DMS114 treated with DMSO at 0.1 percent for 48 hours (cell line): ENCODE results near the gene TSR2.
"Not testable (repeated sequence)": the region's sequence is repeated elsewhere in the genome, so short reads cannot be mapped to it uniquely, and the experiment has no call there.

Experiments
- DNase-seq: peaks from one replicate; lab custom pipeline; 2025; ENCODE audit not compliant: unreplicated experiment; lab: John Stamatoyannopoulos, UW

The TSR2 gene

DNA sequence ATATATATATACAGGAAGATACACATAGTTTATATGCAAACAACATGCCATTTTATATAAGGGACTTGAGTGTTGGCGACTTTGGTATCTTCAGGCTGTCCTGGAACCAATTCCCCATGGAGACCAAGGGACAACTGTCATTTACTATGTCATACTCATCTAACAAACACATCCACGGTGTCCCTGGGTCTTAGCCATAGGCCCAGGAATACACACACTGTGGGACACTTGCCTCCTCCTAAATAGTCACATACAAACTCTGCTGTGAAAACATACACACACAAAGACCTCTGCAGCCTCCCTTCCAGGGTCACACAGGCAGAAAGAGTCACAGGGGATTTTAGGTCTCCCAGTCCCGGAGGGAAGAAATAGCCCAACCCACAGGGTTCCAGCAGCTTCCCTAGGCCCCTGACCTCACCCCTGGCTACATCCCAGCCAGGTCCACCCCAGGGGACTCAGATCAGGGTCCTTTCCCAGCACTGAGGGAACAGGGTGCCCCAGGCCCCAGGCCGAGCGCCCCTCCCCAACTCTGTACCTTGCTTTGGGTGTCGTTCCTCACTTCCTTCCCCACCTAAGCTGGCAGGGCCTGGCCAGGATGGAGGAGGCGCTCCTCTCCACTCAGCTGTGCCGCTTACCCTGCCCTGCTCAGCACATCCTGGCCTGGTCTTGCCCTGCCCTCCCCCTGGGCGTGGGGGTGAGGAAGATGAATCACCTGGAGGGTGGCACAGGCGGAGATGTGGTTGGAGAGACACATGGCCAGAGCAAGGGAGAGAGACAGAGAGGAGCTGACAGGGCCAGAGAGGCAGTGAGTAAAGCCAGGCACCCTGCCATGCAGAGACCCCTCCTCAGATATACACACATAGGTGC is 34.0 kb downstream of the TSR2 start:
- DNase-seq: no peak

- DNase-seq: no peak
These were observed 39.2 kb downstream of the TSR2 start for GRCh38 chrX:54479136-54480111.

DNA sequence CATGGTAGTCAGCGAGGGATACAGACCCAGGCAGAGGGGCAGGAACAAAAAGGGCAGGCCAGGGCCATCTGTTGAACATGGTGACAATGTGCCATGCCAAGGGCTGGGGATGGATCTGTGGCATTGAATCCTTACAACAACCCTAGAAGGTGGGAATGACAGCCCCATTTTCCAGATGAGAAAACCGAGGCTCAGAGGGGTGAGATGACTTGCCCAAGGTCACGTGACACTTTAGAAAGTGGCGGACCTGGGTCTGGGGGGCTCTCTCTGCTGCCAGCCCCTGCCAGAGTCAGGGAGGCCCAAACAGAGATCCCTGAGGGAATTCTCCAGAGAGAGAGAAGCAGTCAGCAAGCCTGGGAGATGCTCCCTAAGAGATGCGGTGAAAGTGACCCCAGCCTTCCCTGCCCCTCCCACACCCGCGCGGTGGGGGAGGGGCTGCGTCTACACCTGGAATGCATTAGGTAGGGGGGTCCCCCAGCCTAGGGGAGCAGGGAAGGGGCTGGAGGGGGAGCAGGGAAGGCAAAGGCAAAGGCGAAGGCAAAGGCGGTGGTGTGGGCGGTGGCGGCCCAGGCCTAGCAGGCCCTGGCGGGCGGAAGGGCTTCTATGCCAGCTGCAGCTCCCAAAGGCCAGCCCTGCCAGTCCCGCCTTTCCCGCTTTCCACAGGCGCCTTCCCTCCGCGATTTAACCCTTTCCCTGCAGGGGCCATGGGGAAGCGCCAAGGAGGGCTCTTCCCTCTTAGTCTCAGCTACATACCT is 42.8 kb downstream of the TSR2 start:
- no peak for DNase-seq

GRCh38 chrX:54483946-54484345 is 43.7 kb downstream of the TSR2 start:
- DNase-seq: no peak

DNA sequence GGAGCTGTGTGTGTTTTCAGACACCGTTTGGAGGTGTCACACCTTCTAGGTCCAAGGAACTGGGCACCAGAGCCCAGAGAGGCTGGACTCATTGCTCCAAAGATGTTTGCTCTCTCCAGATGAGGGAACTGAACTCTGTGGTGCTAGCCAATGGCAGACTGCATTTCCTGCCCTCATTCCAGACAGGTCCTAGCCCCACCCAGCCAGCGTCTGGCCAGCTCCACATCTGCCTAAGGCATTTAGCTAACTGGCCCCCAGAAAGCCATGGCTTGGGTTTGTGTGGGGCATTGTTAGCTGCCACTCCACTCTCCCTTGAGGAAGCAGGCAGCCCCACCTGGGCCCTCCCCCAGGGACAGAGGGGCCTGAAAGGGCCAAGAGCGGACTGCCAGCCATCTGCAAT is 44.5 kb downstream of the TSR2 start:
- no peak for DNase-seq

- DNase-seq: not testable (repeated sequence)
These were observed 49.6 kb downstream of the TSR2 start for GRCh38 chrX:54489819-54490218.

- no peak for DNase-seq
These were observed 52.1 kb downstream of the TSR2 start for GRCh38 chrX:54492340-54492739.

GRCh38 chrX:54494166-54494988 is 54.2 kb downstream of the TSR2 start:
- DNase-seq: no peak
